D721Med (cell line): ENCODE measurements around the gene LPAR1.
"Not testable (repeated sequence)": the region's sequence is repeated elsewhere in the genome, so short reads cannot be mapped to it uniquely, and the experiment has no call there.

Experiments used
- DNase-seq: peaks from one replicate; pipeline ENCODE4 v3.0.0; 2011; ENCODE audit warnings: low spot score; ENCODE audit not compliant: insufficient read length
- FAIRE-seq: peaks from 2 replicates; lab custom pipeline; 2011; peaks lifted over from hg19 to GRCh38; lab: Jason Lieb, UNC
- TF ChIP-seq, protein P1 (sequence below): IDR thresholded peaks from 2 replicates; pipeline ENCODE4 v1.5.1; 2012; ENCODE audit warnings: mild to moderate bottlenecking, control low read depth; ENCODE audit not compliant: insufficient read depth; ENCODE audit errors: missing control alignments

Gene LPAR1

DNA sequence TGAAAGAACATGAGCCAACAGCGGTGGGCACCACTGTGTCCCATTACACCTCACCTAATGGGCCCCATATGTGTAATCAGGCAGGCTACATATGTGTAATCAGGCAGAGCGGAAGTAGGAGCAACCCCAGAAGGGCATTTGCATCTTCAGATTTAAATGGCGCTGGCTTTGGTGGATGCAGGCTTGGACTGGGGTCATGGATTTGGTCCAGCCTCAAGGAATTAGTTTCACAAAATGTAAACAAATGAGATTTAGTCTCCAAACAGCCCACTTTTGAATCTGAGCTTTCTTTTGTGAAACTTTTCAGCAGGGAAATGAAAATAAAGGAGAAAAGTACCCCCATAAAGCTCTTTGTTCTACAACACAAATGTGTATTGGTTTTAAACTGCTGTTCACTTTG is 161.3 kb downstream of the LPAR1 start:
- TF ChIP-seq, protein P1, sequence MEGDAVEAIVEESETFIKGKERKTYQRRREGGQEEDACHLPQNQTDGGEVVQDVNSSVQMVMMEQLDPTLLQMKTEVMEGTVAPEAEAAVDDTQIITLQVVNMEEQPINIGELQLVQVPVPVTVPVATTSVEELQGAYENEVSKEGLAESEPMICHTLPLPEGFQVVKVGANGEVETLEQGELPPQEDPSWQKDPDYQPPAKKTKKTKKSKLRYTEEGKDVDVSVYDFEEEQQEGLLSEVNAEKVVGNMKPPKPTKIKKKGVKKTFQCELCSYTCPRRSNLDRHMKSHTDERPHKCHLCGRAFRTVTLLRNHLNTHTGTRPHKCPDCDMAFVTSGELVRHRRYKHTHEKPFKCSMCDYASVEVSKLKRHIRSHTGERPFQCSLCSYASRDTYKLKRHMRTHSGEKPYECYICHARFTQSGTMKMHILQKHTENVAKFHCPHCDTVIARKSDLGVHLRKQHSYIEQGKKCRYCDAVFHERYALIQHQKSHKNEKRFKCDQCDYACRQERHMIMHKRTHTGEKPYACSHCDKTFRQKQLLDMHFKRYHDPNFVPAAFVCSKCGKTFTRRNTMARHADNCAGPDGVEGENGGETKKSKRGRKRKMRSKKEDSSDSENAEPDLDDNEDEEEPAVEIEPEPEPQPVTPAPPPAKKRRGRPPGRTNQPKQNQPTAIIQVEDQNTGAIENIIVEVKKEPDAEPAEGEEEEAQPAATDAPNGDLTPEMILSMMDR = no peak
- DNase-seq (no peak), FAIRE-seq (no peak)

GRCh38 chr9:110874963-110875674 is 163.2 kb downstream of the LPAR1 start:
- DNase-seq = no peak
- FAIRE-seq = no peak
- TF ChIP-seq, protein P1 = no peak

GRCh38 chr9:110872920-110873319 is 165.3 kb downstream of the LPAR1 start:
- DNase-seq (no peak), FAIRE-seq (no peak)
- TF ChIP-seq, protein P1 = no peak

- TF ChIP-seq, protein P1 = no peak
- FAIRE-seq = no peak
- no peak for DNase-seq
Measured at GRCh38 chr9:110871736-110872135, 166.5 kb downstream of the LPAR1 start.

DNA sequence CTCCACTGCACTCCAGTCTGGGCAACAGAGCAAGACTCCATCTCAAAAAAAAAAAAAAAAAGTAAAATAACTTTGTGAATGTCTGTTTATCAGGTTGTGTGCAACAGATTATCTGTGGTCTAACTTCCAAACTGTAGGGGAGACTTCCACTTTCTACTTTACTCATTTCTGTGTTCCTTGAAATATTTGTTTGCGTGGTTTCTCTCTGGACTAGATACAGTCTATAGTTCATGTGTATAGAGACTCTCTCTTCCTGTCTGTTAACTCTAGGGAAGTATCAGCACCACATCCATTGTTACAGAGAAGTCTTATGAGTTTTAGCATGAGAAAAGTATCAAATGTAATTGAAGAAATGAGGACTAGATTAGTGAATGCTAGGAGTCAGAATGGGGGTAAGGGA is 168.3 kb downstream of the LPAR1 start:
- no peak for FAIRE-seq
- DNase-seq = no peak
- TF ChIP-seq, protein P1 = no peak

- TF ChIP-seq, protein P1 = no peak
- DNase-seq = no peak
- FAIRE-seq = no peak
Measured at GRCh38 chr9:110864011-110864410, 174.3 kb downstream of the LPAR1 start.

DNA sequence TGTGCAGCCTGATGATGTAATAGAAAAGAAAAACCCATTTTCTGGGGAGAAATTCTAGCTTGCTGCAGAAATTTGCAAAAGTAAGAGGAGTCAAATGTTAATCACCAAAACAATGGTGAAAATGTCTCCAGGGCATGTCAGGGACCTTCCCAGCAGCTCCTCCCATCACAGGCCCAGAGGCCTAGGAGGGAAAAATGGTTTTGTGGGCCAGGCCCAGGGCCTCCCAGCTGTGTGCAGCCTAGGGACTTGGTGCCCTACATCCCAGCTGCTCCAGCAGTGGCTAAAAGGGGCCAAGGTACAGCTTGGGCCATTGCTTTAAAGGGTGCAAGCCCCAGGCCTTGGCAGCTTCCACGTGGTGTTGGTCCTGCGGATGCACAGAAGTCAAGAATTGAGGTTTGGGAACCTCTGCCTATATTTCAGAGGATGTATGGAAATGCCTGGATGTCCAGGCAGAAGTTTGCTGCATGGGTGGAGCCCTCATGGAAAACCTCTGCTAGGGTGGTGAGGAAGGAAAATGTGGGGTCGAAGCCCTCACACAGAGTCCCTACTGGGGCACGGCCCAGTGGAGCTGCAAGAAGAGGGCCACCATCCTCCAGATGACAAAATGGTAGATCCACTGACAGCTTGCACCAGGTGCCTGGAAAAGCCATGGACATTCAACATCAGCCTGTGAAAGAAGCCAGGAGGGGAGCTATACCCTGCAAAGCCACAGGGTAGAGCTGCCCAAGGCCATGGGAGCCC is 176.7 kb downstream of the LPAR1 start:
- DNase-seq, FAIRE-seq: not testable (repeated sequence)
